ENCODE results near the gene PTPRE. TPM values are rescaled to one million over a fixed set of nuclear protein-coding genes. Genes with fewer than 3 reads are reported as not detected.

PTPRE gene
- total RNA-seq, 4 donors from 2014 or later = 10.2 to 46.8 (median 28.8) TPM

DNA sequence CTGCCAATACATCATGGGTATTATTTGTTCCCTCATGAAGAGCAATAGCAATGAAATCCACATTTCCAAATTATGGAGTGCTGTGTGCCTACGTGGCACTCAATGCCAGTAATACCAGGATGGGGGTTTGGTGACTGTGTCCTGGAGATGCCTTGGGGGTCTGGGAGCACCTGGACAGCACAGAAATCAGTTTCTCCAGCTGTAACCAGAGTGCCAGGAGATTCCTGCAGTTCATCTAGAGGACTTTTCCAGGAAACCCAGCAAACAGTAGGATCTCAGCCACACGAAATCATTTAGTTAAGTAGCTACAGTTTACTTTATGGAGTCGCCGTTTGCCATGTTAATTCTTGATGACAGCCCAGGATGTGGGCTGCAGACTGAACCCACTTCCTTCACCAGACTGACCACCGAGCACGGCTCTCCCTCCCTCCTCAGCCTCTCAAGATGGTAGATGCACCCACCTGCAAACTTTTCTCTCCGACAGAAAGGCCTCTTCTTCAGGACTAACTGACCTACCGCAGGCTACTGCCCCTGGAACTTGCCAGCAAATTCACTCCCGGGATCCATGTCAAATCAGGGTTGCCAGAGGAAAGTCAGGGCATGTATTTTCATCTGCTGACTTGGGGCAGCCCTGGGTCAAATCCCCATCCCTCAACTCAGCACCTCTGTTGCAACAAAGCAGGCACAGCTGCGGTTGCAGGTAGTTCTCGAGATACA lies 189.0 kb downstream of the PTPRE start:
- no peak for DNase-seq (ENCODE audit: low spot score in 2 of 2)
- TF ChIP-seq POLR2AphosphoS5 (IDR thresholded peaks at IDR 0.05) (no peak), POLR2A (IDR thresholded peaks at IDR 0.05) (no peak), EP300 (IDR thresholded peaks at IDR 0.05) (no peak)
- Histone ChIP-seq H3K27me3 (no peaks in the 10 kb centered on the region), H3K4me1 (no peaks in the 10 kb centered on the region), H3K27ac (no peak overlapping the region), H3K36me3 (no peaks in the 10 kb centered on the region), H3K9me3 (no peaks in the 10 kb centered on the region), H3K4me3 (no peak overlapping the region)
- 91% methylated on average over 11 of the region's 11 CpGs for WGBS

- no peaks in the 10 kb centered on the region for H3K27me3 ChIP-seq
- no peak overlapping the region for H3K4me3 ChIP-seq
- H3K36me3 ChIP-seq = no peaks in the 10 kb centered on the region
- no peaks in the 10 kb centered on the region for H3K9me3 ChIP-seq
- TF ChIP-seq CTCF (IDR thresholded peaks at IDR 0.05) (no peak), EP300 (IDR thresholded peaks at IDR 0.05) (no peak), POLR2A (IDR thresholded peaks at IDR 0.05) (no peak), POLR2AphosphoS5 (IDR thresholded peaks at IDR 0.05) (no peak)
- no peak for DNase-seq (ENCODE audit: low spot score in 2 of 2)
- no peak overlapping the region for H3K27ac ChIP-seq
- no peaks in the 10 kb centered on the region for H3K4me1 ChIP-seq
- 88% methylated on average over 5 of the region's 5 CpGs for WGBS
These were observed 189.7 kb downstream of the PTPRE start for GRCh38 chr10:128096486-128097199.

DNA sequence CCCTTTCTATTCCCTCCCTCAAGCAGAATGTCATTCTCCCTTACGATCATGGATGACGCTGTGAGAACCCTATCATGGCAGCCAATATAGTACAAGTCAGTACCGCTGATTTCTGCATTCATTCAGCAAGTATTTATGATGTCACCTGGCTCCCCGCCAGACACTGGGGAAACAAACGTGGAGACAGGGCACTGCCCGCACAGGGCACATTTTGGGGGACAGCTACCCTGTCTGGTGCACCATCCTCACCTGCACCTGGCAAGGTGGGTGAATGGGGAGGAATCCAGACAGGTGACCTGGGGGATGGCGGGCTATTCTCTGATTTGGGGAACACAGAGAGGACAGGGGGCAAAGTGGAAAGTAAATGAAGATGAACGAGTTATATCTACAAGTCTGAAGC lies 190.9 kb downstream of the PTPRE start:
- Histone ChIP-seq H3K27ac (no peak overlapping the region), H3K9me3 (no peaks in the 10 kb centered on the region), H3K4me1 (no peaks in the 10 kb centered on the region), H3K4me3 (no peak overlapping the region), H3K36me3 (no peaks in the 10 kb centered on the region), H3K27me3 (no peaks in the 10 kb centered on the region)
- TF ChIP-seq POLR2AphosphoS5 (IDR thresholded peaks at IDR 0.05) = no peak
- no peak for TF ChIP-seq CTCF (IDR thresholded peaks at IDR 0.05)
- no peak for TF ChIP-seq EP300 (IDR thresholded peaks at IDR 0.05)
- no peak for TF ChIP-seq POLR2A (IDR thresholded peaks at IDR 0.05)
- DNase-seq (ENCODE audit: low spot score in 2 of 2) = no peak
- WGBS = 76% methylated on average over 8 of the region's 8 CpGs

DNA sequence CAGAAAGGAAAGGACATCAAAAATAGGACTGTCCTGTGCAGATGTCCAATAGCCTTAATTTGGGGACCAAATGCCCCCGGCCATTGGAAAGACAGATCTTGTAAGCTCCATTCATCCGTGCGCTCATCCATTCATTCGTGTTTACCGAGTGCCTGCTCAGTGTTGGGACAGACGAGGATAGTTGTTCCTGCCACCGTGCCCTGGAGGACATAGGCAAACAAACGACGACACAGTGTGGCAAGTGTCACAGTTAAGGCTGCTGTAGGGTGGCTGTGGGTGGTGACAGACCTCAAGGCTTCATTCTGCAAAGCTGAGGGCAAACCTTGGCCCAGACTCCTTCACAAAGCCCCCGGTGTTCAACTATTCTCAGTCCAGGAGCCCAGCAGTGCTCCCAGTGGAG lies 191.7 kb downstream of the PTPRE start:
- H3K36me3 ChIP-seq = no peaks in the 10 kb centered on the region
- WGBS = 88% methylated on average over 10 of the region's 10 CpGs
- no peak overlapping the region for H3K27ac ChIP-seq
- no peak for TF ChIP-seq CTCF (IDR thresholded peaks at IDR 0.05)
- no peak for TF ChIP-seq POLR2A (IDR thresholded peaks at IDR 0.05)
- TF ChIP-seq EP300 (IDR thresholded peaks at IDR 0.05) = no peak
- TF ChIP-seq POLR2AphosphoS5 (IDR thresholded peaks at IDR 0.05) = no peak
- no peak for DNase-seq (ENCODE audit: low spot score in 2 of 2)
- no peaks in the 10 kb centered on the region for H3K27me3 ChIP-seq
- H3K4me3 ChIP-seq = no peak overlapping the region
- H3K4me1 ChIP-seq = no peaks in the 10 kb centered on the region
- H3K9me3 ChIP-seq = no peaks in the 10 kb centered on the region

- H3K4me3 ChIP-seq = no peak overlapping the region
- 90% methylated on average over 10 of the region's 10 CpGs for WGBS
- no peaks in the 10 kb centered on the region for H3K27me3 ChIP-seq
- H3K27ac ChIP-seq = no peak overlapping the region
- TF ChIP-seq CTCF (IDR thresholded peaks at IDR 0.05) = no peak
- no peak for TF ChIP-seq POLR2AphosphoS5 (IDR thresholded peaks at IDR 0.05)
- TF ChIP-seq POLR2A (IDR thresholded peaks at IDR 0.05) = no peak
- no peak for TF ChIP-seq EP300 (IDR thresholded peaks at IDR 0.05)
- H3K36me3 ChIP-seq = no peaks in the 10 kb centered on the region
- no peak for DNase-seq (ENCODE audit: low spot score in 2 of 2)
- no peaks in the 10 kb centered on the region for H3K9me3 ChIP-seq
- no peaks in the 10 kb centered on the region for H3K4me1 ChIP-seq
These were observed 193.0 kb downstream of the PTPRE start for GRCh38 chr10:128099901-128100300.
